Neuronal stem cell (in vitro differentiated cells): Measurements from ENCODE around the gene ANGPT4.

Source experiments
- DNase-seq: peaks from one replicate; pipeline ENCODE4 v3.0.0-alpha.2; 2013; ENCODE audit warnings: low spot score
- H2AFZ ChIP-seq: one replicate; pipeline ENCODE4 v1.6.1; 2013; ENCODE audit warnings: mild to moderate bottlenecking, low read length, inconsistent platforms
- H2AK5ac ChIP-seq: 2 replicates; pipeline ENCODE4 v1.6.1; 2013; ENCODE audit warnings: low read depth, mild to moderate bottlenecking, inconsistent platforms, low read length, moderate library complexity, mixed read lengths
- H2BK120ac ChIP-seq: 2 replicates; pipeline ENCODE4 v1.6.1; 2013; ENCODE audit warnings: low read depth, mild to moderate bottlenecking, inconsistent platforms, low read length, moderate library complexity, mixed read lengths
- H2BK12ac ChIP-seq: one replicate; pipeline ENCODE4 v1.6.1; 2013; ENCODE audit warnings: low read length, inconsistent platforms
- H2BK15ac ChIP-seq: 2 replicates; pipeline ENCODE4 v1.6.1; 2013; ENCODE audit warnings: mild to moderate bottlenecking, low read length, inconsistent platforms, mixed read lengths
- H2BK5ac ChIP-seq: one replicate; pipeline ENCODE4 v1.6.1; 2013; ENCODE audit warnings: inconsistent platforms, mild to moderate bottlenecking, low read length, moderate library complexity
- H3K14ac ChIP-seq: one replicate; pipeline ENCODE4 v1.6.1; 2013; ENCODE audit warnings: low read length, inconsistent platforms
- H3K18ac ChIP-seq: 2 replicates; pipeline ENCODE4 v1.6.1; 2013; ENCODE audit warnings: low read length, inconsistent platforms
- H3K23ac ChIP-seq: 2 replicates; pipeline ENCODE4 v1.6.1; 2013; ENCODE audit warnings: low read depth, mild to moderate bottlenecking, mixed read lengths, low read length, inconsistent platforms; ENCODE audit not compliant: poor library complexity
- H3K27ac ChIP-seq: replicated peaks from 3 replicates; pipeline ENCODE4 v1.5.1; 2013; ENCODE audit warnings: low read length, inconsistent platforms
- H3K27me3 ChIP-seq, 3 experiments: 2 replicates each; pipeline ENCODE4 v1.6.1; 2013; ENCODE audit warnings: low read length in 3 of 3, mild to moderate bottlenecking in 2 of 3, inconsistent platforms in 1 of 3, low read depth in 1 of 3, mixed read lengths in 1 of 3, moderate library complexity in 1 of 3; ENCODE audit not compliant: control insufficient read depth in 3 of 3, insufficient read depth in 3 of 3
- H3K36me3 ChIP-seq, 2 donors: replicated peaks in 1 of 2; 2 replicates each; pipeline ENCODE4 v1.6.1; 2013; ENCODE audit warnings: low read length in 2 of 2; ENCODE audit not compliant: control insufficient read depth in 2 of 2, insufficient read depth in 2 of 2
- H3K4ac ChIP-seq: 2 replicates; pipeline ENCODE4 v1.6.1; 2013; ENCODE audit warnings: inconsistent platforms, mild to moderate bottlenecking, low read length, moderate library complexity
- H3K4me1 ChIP-seq, 2 donors: 1 replicate in 1 of 2; 2 replicates in 1 of 2; pipeline ENCODE4 v1.6.1; 2013; ENCODE audit warnings: low read length in 2 of 2, low read depth in 1 of 2; ENCODE audit not compliant: control insufficient read depth in 2 of 2, insufficient read depth in 1 of 2
- H3K4me2 ChIP-seq: one replicate; pipeline ENCODE4 v1.6.1; 2013; ENCODE audit warnings: mild to moderate bottlenecking, low read length, inconsistent platforms; ENCODE audit not compliant: insufficient read depth, poor library complexity, severe bottlenecking
- H3K4me3 ChIP-seq, 2 donors: 2 replicates each; pipeline ENCODE4 v1.5.1; 2013; ENCODE audit warnings: low read length in 2 of 2, mild to moderate bottlenecking in 2 of 2, inconsistent platforms in 1 of 2, moderate library complexity in 1 of 2
- H3K79me1 ChIP-seq: one replicate; pipeline ENCODE4 v1.6.1; 2013; ENCODE audit warnings: low read depth, mild to moderate bottlenecking, inconsistent platforms, low read length, moderate library complexity
- H3K9ac ChIP-seq: one replicate; pipeline ENCODE4 v1.6.1; 2013; ENCODE audit warnings: mild to moderate bottlenecking, low read depth, low read length, inconsistent platforms; ENCODE audit not compliant: poor library complexity
- H3K9me3 ChIP-seq, 2 donors: replicated peaks in 1 of 2; 2 replicates each; pipeline versions ENCODE3 to v1.6.1; 2013; ENCODE audit warnings: low read length in 2 of 2, mild to moderate bottlenecking in 2 of 2, inconsistent platforms in 1 of 2, low read depth in 1 of 2, mixed read lengths in 1 of 2, moderate library complexity in 1 of 2; ENCODE audit not compliant: control insufficient read depth in 2 of 2, insufficient read depth in 1 of 2
- H4K8ac ChIP-seq: one replicate; pipeline ENCODE4 v1.6.1; 2013; ENCODE audit warnings: low read depth, mild to moderate bottlenecking, inconsistent platforms, low read length, moderate library complexity
- H4K91ac ChIP-seq: one replicate; pipeline ENCODE4 v1.6.1; 2013; ENCODE audit warnings: low read length, low read depth, mild to moderate bottlenecking, inconsistent platforms; ENCODE audit not compliant: poor library complexity
- WGBS, 2 donors: extraction: QIAGEN DNeasy Blood & Tissue Kit; methylation state at CpG; one replicate each; pipeline ENCODE4 v1.1.7; 2013; ENCODE audit warnings: missing lambda C conversion rate in 2 of 2, mixed read lengths in 1 of 2; ENCODE audit not compliant: insufficient read length in 2 of 2, insufficient replicate concordance in 1 of 2; ENCODE audit errors: extremely low coverage in 2 of 2; 5-methylcytosine and 5-hydroxymethylcytosine counted together

The ANGPT4 gene

GRCh38 chr20:909641-910040 lies 6.5 kb downstream of the ANGPT4 start:
- Histone ChIP-seq H4K91ac (no peak overlapping the region), H3K27me3 (peaks cover 0 to 22% (median 0%) of the 10 kb centered on the region in 3 experiments), H2BK12ac (no peak overlapping the region), H3K18ac (no peak overlapping the region), H3K14ac (no peak overlapping the region), H2AFZ (no peak overlapping the region), H3K4me2 (no peak overlapping the region), H3K27ac (no peak overlapping the region), H3K79me1 (no peaks in the 10 kb centered on the region), H2BK15ac (no peak overlapping the region), H4K8ac (no peak overlapping the region), H3K9me3 (no peaks in the 10 kb centered on the region), H2AK5ac (no peak overlapping the region), H3K4me1 (no peaks in the 10 kb centered on the region), H3K23ac (no peak overlapping the region), H3K4me3 (no peak overlapping the region), H3K4ac (no peak overlapping the region), H3K36me3 (no peaks in the 10 kb centered on the region), H2BK5ac (no peak overlapping the region), H3K9ac (no peak overlapping the region), H2BK120ac (no peak overlapping the region)
- WGBS, 2 donors, result no CpG with 5 or more reads among the region's 3 CpGs
- no peak for DNase-seq

GRCh38 chr20:906703-907270 lies 9.3 kb downstream of the ANGPT4 start:
- Histone ChIP-seq H3K23ac (no peak overlapping the region), H3K27ac (no peak overlapping the region), H3K18ac (no peak overlapping the region), H3K27me3 (peaks cover 0 to 8% (median 0%) of the 10 kb centered on the region in 3 experiments), H2BK15ac (no peak overlapping the region), H3K4me3 (no peak overlapping the region), H3K79me1 (no peaks in the 10 kb centered on the region), H2BK5ac (no peak overlapping the region), H2AFZ (no peak overlapping the region), H4K8ac (no peak overlapping the region), H3K9ac (no peak overlapping the region), H4K91ac (no peak overlapping the region), H3K36me3 (no peaks in the 10 kb centered on the region), H2BK120ac (no peak overlapping the region), H3K4me1 (no peaks in the 10 kb centered on the region), H3K14ac (no peak overlapping the region), H2BK12ac (no peak overlapping the region), H2AK5ac (no peak overlapping the region), H3K9me3 (no peaks in the 10 kb centered on the region), H3K4ac (no peak overlapping the region), H3K4me2 (no peak overlapping the region)
- DNase-seq, result no peak
- no CpG with 5 or more reads among the region's 4 CpGs for WGBS, 2 donors

GRCh38 chr20:906001-906520 lies 10.1 kb downstream of the ANGPT4 start:
- WGBS, 2 donors, result no CpG with 5 or more reads among the region's 6 CpGs
- H3K14ac ChIP-seq, result no peak overlapping the region
- no peak overlapping the region for H3K4ac ChIP-seq
- no peak overlapping the region for H2BK120ac ChIP-seq
- no peak overlapping the region for H4K91ac ChIP-seq
- H3K4me2 ChIP-seq, result no peak overlapping the region
- no peaks in the 10 kb centered on the region for H3K36me3 ChIP-seq
- H2AK5ac ChIP-seq, result no peak overlapping the region
- H2BK15ac ChIP-seq, result no peak overlapping the region
- no peak overlapping the region for H3K27ac ChIP-seq
- H3K4me1 ChIP-seq, result no peaks in the 10 kb centered on the region
- H2BK5ac ChIP-seq, result no peak overlapping the region
- no peaks in the 10 kb centered on the region for H3K9me3 ChIP-seq
- DNase-seq, result no peak
- H3K79me1 ChIP-seq, result no peaks in the 10 kb centered on the region
- H3K9ac ChIP-seq, result no peak overlapping the region
- H2BK12ac ChIP-seq, result no peak overlapping the region
- H3K4me3 ChIP-seq, result no peak overlapping the region
- H2AFZ ChIP-seq, result no peak overlapping the region
- H3K18ac ChIP-seq, result no peak overlapping the region
- H3K23ac ChIP-seq, result no peak overlapping the region
- peaks cover 0 to 8% (median 0%) of the 10 kb centered on the region in 3 experiments for H3K27me3 ChIP-seq
- no peak overlapping the region for H4K8ac ChIP-seq

GRCh38 chr20:905396-905961 lies 10.7 kb downstream of the ANGPT4 start:
- no peak overlapping the region for H2AK5ac ChIP-seq
- H2BK12ac ChIP-seq, result no peak overlapping the region
- WGBS, 2 donors, result no CpG with 5 or more reads among the region's 4 CpGs
- H3K14ac ChIP-seq, result no peak overlapping the region
- H3K4me2 ChIP-seq, result no peak overlapping the region
- H3K79me1 ChIP-seq, result no peaks in the 10 kb centered on the region
- H2BK120ac ChIP-seq, result no peak overlapping the region
- no peak overlapping the region for H2BK15ac ChIP-seq
- H3K4ac ChIP-seq, result no peak overlapping the region
- H3K23ac ChIP-seq, result no peak overlapping the region
- no peak overlapping the region for H3K18ac ChIP-seq
- H4K8ac ChIP-seq, result no peak overlapping the region
- H3K36me3 ChIP-seq, result no peaks in the 10 kb centered on the region
- H3K4me1 ChIP-seq, result no peaks in the 10 kb centered on the region
- H3K4me3 ChIP-seq, result peak overlapping the region in 1 of 2 donors; percentile 30
- no peak overlapping the region for H3K27ac ChIP-seq
- DNase-seq, result no peak
- no peak overlapping the region for H2AFZ ChIP-seq
- H3K9me3 ChIP-seq, result no peaks in the 10 kb centered on the region
- peaks cover 0 to 2% (median 0%) of the 10 kb centered on the region in 3 experiments for H3K27me3 ChIP-seq
- H4K91ac ChIP-seq, result no peak overlapping the region
- no peak overlapping the region for H2BK5ac ChIP-seq
- H3K9ac ChIP-seq, result no peak overlapping the region
